Lower lobe of right lung (tissue), 2 donors: ENCODE measurements around the gene IFI16. TPM values are rescaled to one million over a fixed set of nuclear protein-coding genes. Genes with fewer than 3 reads are reported as not detected.

ENCODE experiments used
- ATAC-seq, 2 donors: fragments of 200-7000 bp; cut with Tn5 transposase; one replicate each; pipeline ENCODE4 v1.9.1; 2020 to 2022; ENCODE audit warnings: mild to moderate bottlenecking in 2 of 2, moderate library complexity in 2 of 2
- DNase-seq: peaks from one replicate; pipeline ENCODE4 v3.0.0-alpha.2; 2020
- H3K27ac ChIP-seq: fragments of 200-600 bp; one replicate; pipeline ENCODE4 v1.8.0; 2022
- H3K27me3 ChIP-seq: fragments of 200-600 bp; one replicate; pipeline ENCODE4 v1.8.0; 2022; ENCODE audit warnings: low read depth
- H3K36me3 ChIP-seq: fragments of 200-600 bp; one replicate; pipeline ENCODE4 v1.8.0; 2022; ENCODE audit warnings: mild to moderate bottlenecking
- H3K4me1 ChIP-seq: fragments of 200-600 bp; one replicate; pipeline ENCODE4 v1.8.0; 2022
- H3K4me3 ChIP-seq: fragments of 200-600 bp; one replicate; pipeline ENCODE4 v1.8.0; 2022; ENCODE audit warnings: mild to moderate bottlenecking
- H3K9me3 ChIP-seq: fragments of 200-600 bp; one replicate; pipeline ENCODE4 v1.8.0; 2022
- CTCF ChIP-seq: fragments of 200-600 bp; IDR thresholded peaks from one replicate; pipeline ENCODE4 v1.8.0; 2022; ENCODE audit warnings: antibody characterized with exemption, mild to moderate bottlenecking
- intact Hi-C: fragments of 100-400 bp; cut with DNase I; formaldehyde crosslinking; loops from one replicate; pipeline ENCODE4 v1.11.0; 2022
- total RNA-seq: library from RNA; stranded (reverse); fragmentation: NEBNext Ultra II Directional; extraction: Animal tissue kit (Norgen Biotek cat#: 25700); gene quantifications from one replicate; pipeline ENCODE4 v1.2.1, GENCODE V29; 2021
- donor health status: DM: no; HTN: yes; CAD: no; lungs with severe emphysema.

The IFI16 gene
- total RNA-seq, 1 donor from 2014 or later = 102 TPM

- DNase-seq (no peak), ATAC-seq (no peak)
- Histone ChIP-seq H3K4me1 (no peaks in the 10 kb centered on the region), H3K27ac (no peak overlapping the region), H3K36me3 (no peaks in the 10 kb centered on the region), H3K27me3 (no peaks in the 10 kb centered on the region), H3K9me3 (no peaks in the 10 kb centered on the region), H3K4me3 (no peak overlapping the region)
- intact Hi-C loops = no loop called here
- peak; percentile 58 for TF ChIP-seq CTCF
Measured at GRCh38 chr1:159089184-159089791, 79.6 kb downstream of the IFI16 start.

- Histone ChIP-seq H3K4me3 (no peak overlapping the region), H3K9me3 (no peaks in the 10 kb centered on the region), H3K4me1 (no peaks in the 10 kb centered on the region), H3K36me3 (no peaks in the 10 kb centered on the region), H3K27ac (no peak overlapping the region), H3K27me3 (no peaks in the 10 kb centered on the region)
- DNase-seq (no peak), ATAC-seq (no peak)
- intact Hi-C loops = no loop called here
- no peak for TF ChIP-seq CTCF
Measured at GRCh38 chr1:159090286-159091179, 80.8 kb downstream of the IFI16 start.

GRCh38 chr1:159091180-159091560, 81.5 kb downstream of the IFI16 start:
- Histone ChIP-seq H3K4me1 (no peaks in the 10 kb centered on the region), H3K4me3 (no peak overlapping the region), H3K9me3 (no peaks in the 10 kb centered on the region), H3K27ac (no peak overlapping the region), H3K36me3 (no peaks in the 10 kb centered on the region), H3K27me3 (no peaks in the 10 kb centered on the region)
- intact Hi-C loops = no loop called here
- TF ChIP-seq CTCF = no peak
- DNase-seq = no peak
- ATAC-seq = no peak

GRCh38 chr1:159091607-159092031, 81.9 kb downstream of the IFI16 start:
- intact Hi-C loops = no loop called here
- H3K27me3 ChIP-seq = no peaks in the 10 kb centered on the region
- H3K27ac ChIP-seq = no peak overlapping the region
- ATAC-seq (no peak), DNase-seq (no peak)
- no peak for TF ChIP-seq CTCF
- H3K36me3 ChIP-seq = no peaks in the 10 kb centered on the region
- no peaks in the 10 kb centered on the region for H3K9me3 ChIP-seq
- no peak overlapping the region for H3K4me3 ChIP-seq
- H3K4me1 ChIP-seq = no peaks in the 10 kb centered on the region

GRCh38 chr1:159092036-159092760, 82.5 kb downstream of the IFI16 start:
- H3K27ac ChIP-seq = no peak overlapping the region
- DNase-seq = no peak
- intact Hi-C loops = no loop called here
- H3K36me3 ChIP-seq = no peaks in the 10 kb centered on the region
- TF ChIP-seq CTCF = no peak
- no peak overlapping the region for H3K4me3 ChIP-seq
- H3K27me3 ChIP-seq = no peaks in the 10 kb centered on the region
- H3K4me1 ChIP-seq = no peaks in the 10 kb centered on the region
- no peaks in the 10 kb centered on the region for H3K9me3 ChIP-seq
- no peak for ATAC-seq
